HUDEP-2 (cell line): Measurements from ENCODE around the gene DLGAP1.

Experiments
- DNase-seq, 76 experiments: peaks; one replicate each; lab custom pipeline; 2025; ENCODE audit not compliant: unreplicated experiment in 76 of 76; lab: John Stamatoyannopoulos, UW

The DLGAP1 gene

GRCh38 chr18:4020026-4020425, 435.1 kb downstream of the DLGAP1 start:
- DNase-seq, result no peak

GRCh38 chr18:4017480-4017879, 437.6 kb downstream of the DLGAP1 start:
- peak in 2 of 76 experiments; percentile 13 to 15 for DNase-seq

GRCh38 chr18:4016391-4017049, 438.6 kb downstream of the DLGAP1 start:
- DNase-seq, result no peak

- no peak for DNase-seq
These were observed 447.3 kb downstream of the DLGAP1 start for GRCh38 chr18:4007846-4008245.

GRCh38 chr18:4004183-4004829, 450.8 kb downstream of the DLGAP1 start:
- DNase-seq, result no peak

- DNase-seq, result peak in 16 of 76 experiments; percentile 0 to 56 (median 8)
These were observed 456.3 kb downstream of the DLGAP1 start for GRCh38 chr18:3998698-3999333.

- DNase-seq, result peak in 29 of 76 experiments; percentile 0 to 69 (median 11)
These were observed 459.5 kb downstream of the DLGAP1 start for GRCh38 chr18:3995476-3996102.

- DNase-seq, result no peak
These were observed 461.0 kb downstream of the DLGAP1 start for GRCh38 chr18:3993941-3994687.

- no peak for DNase-seq
These were observed 469.4 kb downstream of the DLGAP1 start for GRCh38 chr18:3985664-3986063.

GRCh38 chr18:3985020-3985419, 470.1 kb downstream of the DLGAP1 start:
- DNase-seq, result no peak

GRCh38 chr18:3984163-3984757, 470.8 kb downstream of the DLGAP1 start:
- DNase-seq, result peak in 1 of 76 experiments; percentile 53

- DNase-seq, result peak in 14 of 76 experiments; percentile 0 to 84 (median 8)
These were observed 471.6 kb downstream of the DLGAP1 start for GRCh38 chr18:3983351-3983969.

- DNase-seq, result no peak
These were observed 472.6 kb downstream of the DLGAP1 start for GRCh38 chr18:3982541-3982940.

- DNase-seq, result no peak
These were observed 476.1 kb downstream of the DLGAP1 start for GRCh38 chr18:3979024-3979423.

- no peak for DNase-seq
These were observed 481.8 kb downstream of the DLGAP1 start for GRCh38 chr18:3973191-3973850.

GRCh38 chr18:3972291-3972930, 482.7 kb downstream of the DLGAP1 start:
- DNase-seq, result no peak

- peak in 1 of 76 experiments; percentile 9 for DNase-seq
These were observed 484.2 kb downstream of the DLGAP1 start for GRCh38 chr18:3970929-3971328.

- DNase-seq, result no peak
These were observed 487.5 kb downstream of the DLGAP1 start for GRCh38 chr18:3967359-3968180.
